Testis (tissue), 2 donors: ENCODE results near the gene ASPHD1.
"Not testable (repeated sequence)": the region's sequence is repeated elsewhere in the genome, so short reads cannot be mapped to it uniquely, and the experiment has no call there.

Experiments
- POLR2A ChIP-seq: fragments of 450-650 bp; IDR thresholded peaks from one replicate; pipeline ENCODE4 v1.6.1; 2017; ENCODE audit warnings: antibody characterized with exemption, mild to moderate bottlenecking, moderate library complexity
- TF ChIP-seq, protein P1 (sequence below), 3 experiments: fragments of 450-650 bp in 2 of 3; fragments of 200-600 bp in 1 of 3; sonication (generic) in 1 of 3; IDR thresholded peaks; one replicate each; pipeline ENCODE4 v1.5.1; 2016 to 2019; ENCODE audit warnings: antibody characterized with exemption in 3 of 3, mild to moderate bottlenecking in 2 of 3, moderate library complexity in 1 of 3

DNA sequence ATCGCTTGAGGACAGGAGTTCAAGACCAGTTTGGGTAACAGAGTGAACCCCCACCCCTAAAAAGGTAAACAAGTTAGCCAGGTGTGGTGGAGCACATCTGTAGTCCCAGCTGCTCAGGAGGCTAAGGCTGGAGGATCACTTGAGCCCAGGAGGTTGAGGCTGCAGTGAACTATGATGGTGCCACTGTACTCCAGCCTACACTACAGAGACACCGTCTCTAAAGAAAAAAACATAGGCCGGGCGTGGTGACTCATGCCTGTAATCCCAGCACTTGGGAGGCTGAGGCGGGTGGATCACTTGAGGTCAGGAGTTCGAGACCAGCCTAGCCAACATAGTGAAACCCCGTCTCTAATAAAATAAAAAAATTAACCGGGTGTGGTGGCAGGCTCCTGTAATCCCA, 31.2 kb upstream of the ASPHD1 start:
- TF ChIP-seq POLR2A: not testable (repeated sequence)
- TF ChIP-seq, protein P1, sequence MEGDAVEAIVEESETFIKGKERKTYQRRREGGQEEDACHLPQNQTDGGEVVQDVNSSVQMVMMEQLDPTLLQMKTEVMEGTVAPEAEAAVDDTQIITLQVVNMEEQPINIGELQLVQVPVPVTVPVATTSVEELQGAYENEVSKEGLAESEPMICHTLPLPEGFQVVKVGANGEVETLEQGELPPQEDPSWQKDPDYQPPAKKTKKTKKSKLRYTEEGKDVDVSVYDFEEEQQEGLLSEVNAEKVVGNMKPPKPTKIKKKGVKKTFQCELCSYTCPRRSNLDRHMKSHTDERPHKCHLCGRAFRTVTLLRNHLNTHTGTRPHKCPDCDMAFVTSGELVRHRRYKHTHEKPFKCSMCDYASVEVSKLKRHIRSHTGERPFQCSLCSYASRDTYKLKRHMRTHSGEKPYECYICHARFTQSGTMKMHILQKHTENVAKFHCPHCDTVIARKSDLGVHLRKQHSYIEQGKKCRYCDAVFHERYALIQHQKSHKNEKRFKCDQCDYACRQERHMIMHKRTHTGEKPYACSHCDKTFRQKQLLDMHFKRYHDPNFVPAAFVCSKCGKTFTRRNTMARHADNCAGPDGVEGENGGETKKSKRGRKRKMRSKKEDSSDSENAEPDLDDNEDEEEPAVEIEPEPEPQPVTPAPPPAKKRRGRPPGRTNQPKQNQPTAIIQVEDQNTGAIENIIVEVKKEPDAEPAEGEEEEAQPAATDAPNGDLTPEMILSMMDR (IDR thresholded peaks at IDR 0.05): not testable (repeated sequence)
